Activated naive CD4-positive, alpha-beta T cell treated with anti-CD3 and anti-CD28 coated beads, Interleukin-2, amount 50 U/mL, for 72 hours (primary cell): ENCODE data around the gene ST3GAL3. TPM values are rescaled to one million over a fixed set of nuclear protein-coding genes. Genes with fewer than 3 reads are reported as not detected.
"Not testable (repeated sequence)": the region's sequence is repeated elsewhere in the genome, so short reads cannot be mapped to it uniquely, and the experiment has no call there.

ENCODE experiments used
- ATAC-seq, 2 donors: fragments of 150-1000 bp; cut with Tn5 transposase; 2 replicates each; pipeline ENCODE4 v1.10.0; 2021; ENCODE audit warnings: mild to moderate bottlenecking in 2 of 2, moderate library complexity in 2 of 2
- DNase-seq, 2 donors: peaks; one replicate each; pipeline ENCODE4 v3.0.0; 2021 to 2022; ENCODE audit warnings: low spot score in 2 of 2
- H3K27ac Mint-ChIP-seq, 2 donors: one replicate each; pipeline ENCODE4 v1.8.0; 2022; ENCODE audit warnings: mild to moderate bottlenecking in 2 of 2, mixed read lengths in 2 of 2
- H3K36me3 Mint-ChIP-seq, 2 donors: one replicate each; pipeline ENCODE4 v1.8.0; 2022; ENCODE audit warnings: mixed read lengths in 2 of 2
- H3K9me3 Mint-ChIP-seq, 2 donors: one replicate each; pipeline ENCODE4 v1.8.0; 2022; ENCODE audit warnings: mixed read lengths in 2 of 2
- total RNA-seq, 2 donors: library from RNA; stranded (reverse); gene quantifications; one replicate each; pipeline ENCODE4 v1.2.3, GENCODE V29; 2022

Gene ST3GAL3
- total RNA-seq, 2 donors from 2014 or later, result 21.8 to 22.3 TPM

DNA sequence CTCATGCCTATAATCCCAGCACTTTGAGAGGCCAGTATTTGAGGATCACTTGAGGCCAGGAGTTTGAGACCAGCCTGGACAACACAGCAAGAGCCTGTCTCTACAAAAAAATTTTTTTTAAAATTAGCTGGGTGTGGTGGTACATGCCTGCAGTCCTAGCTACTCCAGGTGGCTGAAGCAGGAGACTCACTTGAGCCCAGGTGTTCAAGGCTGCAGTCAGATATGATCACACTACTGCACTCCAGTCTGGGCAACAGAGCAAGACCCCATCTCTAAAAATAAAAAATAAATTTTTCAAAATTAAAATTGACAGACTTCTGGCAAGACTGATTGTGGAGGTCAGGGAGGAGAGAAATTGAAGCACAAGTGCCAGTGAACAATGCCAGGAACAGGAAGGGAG lies 60.8 kb downstream of the ST3GAL3 start:
- Mint-ChIP-seq H3K36me3 (peaks cover 0 to 4% of the 10 kb centered on the region in 2 donors), H3K27ac (no peak overlapping the region), H3K9me3 (no peaks in the 10 kb centered on the region)
- ATAC-seq (no peak), DNase-seq (no peak)

DNA sequence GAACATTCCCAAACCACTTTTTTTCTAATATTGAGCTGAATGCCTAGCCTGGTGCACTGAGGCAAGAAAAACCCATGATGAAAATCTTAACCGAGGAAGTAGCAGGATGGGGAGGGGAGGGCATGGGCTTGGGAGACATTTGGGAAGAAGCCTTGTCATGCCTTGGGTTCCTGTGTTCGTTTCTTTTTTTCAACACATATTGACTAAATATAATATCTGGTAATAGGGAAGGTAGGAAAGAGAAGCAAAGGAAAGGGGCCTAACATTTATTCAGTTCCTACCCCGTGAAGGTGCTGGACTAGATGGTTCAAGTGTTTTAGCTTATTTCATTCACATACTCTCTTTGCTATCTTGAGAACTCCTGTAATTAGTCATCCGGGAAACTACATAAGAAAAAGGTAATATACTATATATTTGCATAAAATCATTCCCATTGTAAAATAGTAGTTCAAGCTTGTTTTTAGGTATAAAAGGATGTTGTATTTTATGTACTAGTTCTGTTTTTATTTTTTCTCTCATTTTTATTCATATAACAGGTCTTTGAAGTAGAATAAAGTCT lies 62.1 kb downstream of the ST3GAL3 start:
- ATAC-seq, result no peak
- H3K36me3 Mint-ChIP-seq, result peaks cover 0 to 4% of the 10 kb centered on the region in 2 donors

DNA sequence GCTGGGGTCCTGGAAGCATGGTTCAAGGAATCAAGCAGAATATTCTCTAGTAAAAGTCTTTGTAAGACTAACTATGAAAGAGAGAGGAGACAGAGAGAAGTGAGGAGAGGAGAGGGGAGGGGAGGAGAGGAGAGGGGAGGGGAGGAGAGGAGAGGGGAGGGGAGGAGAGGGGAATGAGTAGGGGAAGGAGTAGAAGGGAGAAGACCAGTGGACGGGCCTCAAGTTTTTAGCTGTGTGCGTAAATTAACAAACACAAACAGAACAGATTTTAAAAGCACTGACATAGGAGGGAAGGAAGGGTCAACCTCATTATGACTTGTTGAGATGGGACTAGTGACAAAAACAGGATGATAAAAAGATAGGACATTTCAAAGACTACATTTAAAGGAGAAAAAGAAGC lies 62.8 kb downstream of the ST3GAL3 start:
- H3K27ac Mint-ChIP-seq, result no peak overlapping the region
- ATAC-seq (no peak), DNase-seq (no peak)
- no peaks in the 10 kb centered on the region for H3K9me3 Mint-ChIP-seq
- peaks cover 0 to 4% of the 10 kb centered on the region in 2 donors for H3K36me3 Mint-ChIP-seq

More for the DNA sequence above, 62.1 kb downstream of the ST3GAL3 start:
- Mint-ChIP-seq H3K27ac (no peak overlapping the region), H3K9me3 (no peaks in the 10 kb centered on the region)
- no peak for DNase-seq

DNA sequence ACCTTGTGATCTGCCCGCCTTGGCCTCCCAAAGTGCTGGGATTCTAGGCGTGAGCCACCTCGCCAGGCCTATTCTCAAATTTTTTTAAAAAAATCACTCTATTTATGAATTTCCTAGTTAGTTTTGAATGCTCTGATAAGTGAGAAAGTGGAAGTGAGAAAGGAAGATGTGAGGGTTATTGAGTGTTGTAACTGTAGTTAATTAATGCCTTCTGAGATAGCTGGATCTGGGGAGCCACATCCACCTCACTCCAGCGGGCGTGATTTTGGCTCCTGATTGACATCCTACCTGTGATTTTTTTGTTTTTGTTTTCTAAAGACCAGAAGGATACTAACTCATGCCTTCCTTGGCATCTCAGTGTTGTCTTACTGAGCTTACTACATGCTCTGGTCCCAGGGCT lies 65.6 kb downstream of the ST3GAL3 start:
- H3K9me3 Mint-ChIP-seq, result peaks cover 6% of the 10 kb centered on the region in 2 donors
- no peak overlapping the region for H3K27ac Mint-ChIP-seq
- H3K36me3 Mint-ChIP-seq, result peaks cover 9 to 17% of the 10 kb centered on the region in 2 donors
- DNase-seq, result no peak
- ATAC-seq, result no peak

DNA sequence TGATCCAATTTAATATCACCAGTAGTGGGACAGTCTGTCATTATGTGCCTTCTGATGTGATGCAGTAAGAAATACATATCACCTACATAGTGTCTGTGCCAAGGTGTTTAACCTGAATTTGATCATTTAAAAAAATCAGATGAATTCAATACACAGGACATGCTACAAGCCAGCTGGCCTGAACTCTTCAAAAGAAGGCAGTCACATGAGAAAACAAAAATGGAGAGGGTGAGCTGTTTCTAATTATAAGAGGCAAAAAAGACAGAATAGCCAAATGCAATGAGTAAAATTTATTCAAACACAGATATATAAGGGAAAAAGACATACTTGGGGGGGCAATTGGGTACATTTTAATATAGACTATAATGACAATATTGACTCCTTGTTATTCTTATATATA lies 66.5 kb downstream of the ST3GAL3 start:
- no peak for DNase-seq
- Mint-ChIP-seq H3K36me3 (peaks cover 9 to 17% of the 10 kb centered on the region in 2 donors), H3K27ac (no peak overlapping the region), H3K9me3 (peaks cover 6% of the 10 kb centered on the region in 2 donors)
- ATAC-seq, result no peak

DNA sequence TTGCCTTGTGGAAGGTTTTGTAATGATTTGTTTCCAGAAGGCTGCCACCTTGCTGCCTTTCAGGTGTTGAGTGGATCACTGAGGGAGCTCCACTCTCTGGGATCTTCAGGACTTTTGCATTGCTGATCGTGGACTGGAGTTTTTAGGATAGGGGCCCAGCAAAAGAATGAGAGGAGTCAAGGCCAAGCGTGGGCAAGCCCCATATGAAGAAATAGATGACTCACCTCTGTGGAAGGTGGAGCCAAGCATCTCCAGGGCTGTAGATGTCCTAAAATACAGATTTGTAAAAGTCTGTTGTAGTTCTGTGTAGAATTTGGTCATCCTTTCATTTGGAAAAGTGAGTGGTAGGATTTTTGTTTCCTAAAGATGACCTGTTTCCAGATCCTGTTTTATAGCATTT lies 67.0 kb downstream of the ST3GAL3 start:
- Mint-ChIP-seq H3K9me3 (peaks cover 7% of the 10 kb centered on the region in 2 donors), H3K36me3 (peaks cover 14 to 22% of the 10 kb centered on the region in 2 donors), H3K27ac (no peak overlapping the region)
- ATAC-seq (no peak), DNase-seq (no peak)

DNA sequence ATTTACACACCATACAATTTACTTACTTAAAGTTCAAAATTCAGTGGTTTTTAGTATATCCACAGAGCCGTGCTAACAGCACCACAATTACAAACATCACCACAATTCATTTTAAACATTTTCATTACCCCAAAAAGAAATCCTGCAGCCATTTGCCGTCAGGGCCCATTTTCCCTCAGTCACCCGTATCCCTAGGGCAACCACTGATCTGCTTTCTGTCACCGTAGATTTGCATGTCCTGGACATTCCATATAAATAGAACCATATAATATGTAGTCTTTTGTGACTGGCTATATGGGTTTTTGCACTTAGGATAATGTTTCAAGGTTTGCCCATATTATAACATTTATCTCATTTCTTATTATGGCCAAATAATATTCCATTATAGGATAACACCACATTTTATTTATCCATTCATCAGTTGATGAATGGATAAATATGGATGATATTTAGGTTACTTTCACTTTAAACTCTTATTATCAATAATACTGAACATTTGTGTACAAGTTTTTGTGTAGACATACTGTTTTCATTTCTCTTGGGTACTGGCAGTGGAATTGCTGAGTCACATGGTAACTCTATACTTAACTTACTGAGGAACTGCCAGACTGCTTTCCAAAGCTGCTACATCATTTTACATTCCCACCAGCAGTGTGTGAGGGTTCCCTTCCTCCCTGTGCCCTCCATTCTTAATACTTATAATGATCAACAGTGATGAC lies 68.9 kb downstream of the ST3GAL3 start:
- DNase-seq, result no peak
- no peak for ATAC-seq
- peaks cover 30 to 37% of the 10 kb centered on the region in 2 donors for H3K36me3 Mint-ChIP-seq
- no peak overlapping the region for H3K27ac Mint-ChIP-seq
- H3K9me3 Mint-ChIP-seq, result peaks cover 18 to 22% of the 10 kb centered on the region in 2 donors

DNA sequence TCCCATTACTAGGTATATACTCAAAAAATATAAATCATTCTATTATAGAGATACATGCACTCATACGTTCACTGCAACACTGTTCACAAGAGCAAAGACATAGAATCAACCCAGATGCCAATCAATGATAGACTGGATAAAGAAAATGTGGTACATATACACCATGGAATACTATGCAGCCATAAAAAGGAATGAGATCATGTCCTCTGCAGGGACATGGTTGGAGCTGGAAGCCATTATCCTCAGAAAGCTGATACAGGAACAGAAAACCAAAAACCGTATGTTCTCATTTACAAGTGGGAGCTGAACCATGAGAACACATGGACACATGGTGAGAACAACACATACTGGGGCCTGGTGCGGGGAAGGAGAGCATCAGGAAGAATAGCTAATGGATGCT lies 70.6 kb downstream of the ST3GAL3 start:
- not testable (repeated sequence) for DNase-seq, H3K27ac Mint-ChIP-seq, ATAC-seq
- Mint-ChIP-seq H3K9me3 (peaks cover 18 to 22% of the 10 kb centered on the region in 2 donors), H3K36me3 (peaks cover 31 to 34% of the 10 kb centered on the region in 2 donors)

DNA sequence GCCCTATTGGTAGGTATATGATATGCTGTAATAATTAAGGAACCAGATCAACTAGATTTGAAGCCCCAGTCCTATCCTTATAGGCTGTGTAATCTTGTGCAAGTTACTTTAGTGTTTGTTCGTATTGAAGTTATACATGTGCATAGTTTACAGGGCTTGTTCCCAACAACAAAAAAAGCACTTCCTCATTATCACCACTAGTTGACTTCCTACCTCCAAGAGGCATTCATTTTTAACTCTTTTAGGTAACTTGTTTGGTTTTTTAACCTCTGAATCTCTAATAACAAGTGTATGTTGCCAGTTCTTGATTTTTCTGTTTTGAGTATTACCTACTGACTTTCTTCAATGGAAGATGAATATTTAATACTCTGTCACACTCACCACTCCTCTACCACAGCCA lies 71.9 kb downstream of the ST3GAL3 start:
- Mint-ChIP-seq H3K9me3 (peaks cover 18 to 22% of the 10 kb centered on the region in 2 donors), H3K36me3 (peaks cover 31 to 34% of the 10 kb centered on the region in 2 donors), H3K27ac (no peak overlapping the region)
- ATAC-seq (no peak), DNase-seq (no peak)

DNA sequence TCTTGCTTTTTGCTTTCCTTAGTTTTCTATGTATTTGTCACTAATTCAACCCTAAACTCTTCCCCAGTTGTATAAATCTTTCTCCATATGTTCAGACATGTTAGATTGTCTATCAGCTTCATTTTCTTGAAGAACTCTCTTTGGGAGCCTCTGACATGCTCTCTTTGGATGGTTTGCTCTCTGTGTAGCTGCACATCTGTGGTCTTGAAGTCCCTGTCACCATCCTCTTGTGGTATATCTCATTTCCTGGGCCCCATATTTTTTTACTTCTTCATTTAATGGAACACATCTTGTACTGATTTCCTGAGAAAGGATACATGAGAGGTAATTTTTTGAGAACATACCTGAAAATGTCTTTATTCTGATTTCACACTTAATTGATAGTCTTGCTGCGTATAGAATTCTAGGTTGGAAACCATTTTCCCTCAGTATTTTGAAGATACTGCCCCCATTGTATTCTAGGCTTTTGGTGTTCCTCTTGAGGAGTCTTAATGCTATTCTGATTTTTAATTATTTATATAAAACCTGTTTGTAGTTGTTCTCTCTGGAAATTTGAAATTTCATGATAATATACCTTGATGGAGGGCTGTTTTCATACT lies 72.6 kb downstream of the ST3GAL3 start:
- Mint-ChIP-seq H3K36me3 (peaks cover 31 to 34% of the 10 kb centered on the region in 2 donors), H3K9me3 (peaks cover 18 to 22% of the 10 kb centered on the region in 2 donors), H3K27ac (no peak overlapping the region)
- ATAC-seq (no peak), DNase-seq (no peak)

DNA sequence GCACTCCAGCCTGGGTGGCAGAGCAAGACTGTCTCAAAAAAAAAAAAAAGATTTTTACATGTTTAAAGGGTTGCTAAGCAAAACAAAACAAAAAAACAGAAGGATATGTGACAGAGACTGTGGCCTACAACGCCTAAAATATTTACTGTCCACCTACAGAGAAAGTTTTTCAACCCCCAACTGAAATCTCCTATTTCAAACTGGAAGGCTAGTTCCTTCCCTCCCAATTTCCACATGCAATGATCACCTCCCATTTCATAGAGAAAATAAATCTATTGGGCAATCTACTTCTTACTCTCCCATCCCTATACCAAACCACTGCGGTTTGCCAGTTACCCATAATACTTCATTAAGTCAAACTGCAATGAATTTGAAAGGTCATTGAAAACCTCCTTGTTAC lies 74.2 kb downstream of the ST3GAL3 start:
- DNase-seq (no peak), ATAC-seq (no peak)
- H3K36me3 Mint-ChIP-seq, result peaks cover 31 to 33% of the 10 kb centered on the region in 2 donors
- no peak overlapping the region for H3K27ac Mint-ChIP-seq
- H3K9me3 Mint-ChIP-seq, result peaks cover 18 to 22% of the 10 kb centered on the region in 2 donors

DNA sequence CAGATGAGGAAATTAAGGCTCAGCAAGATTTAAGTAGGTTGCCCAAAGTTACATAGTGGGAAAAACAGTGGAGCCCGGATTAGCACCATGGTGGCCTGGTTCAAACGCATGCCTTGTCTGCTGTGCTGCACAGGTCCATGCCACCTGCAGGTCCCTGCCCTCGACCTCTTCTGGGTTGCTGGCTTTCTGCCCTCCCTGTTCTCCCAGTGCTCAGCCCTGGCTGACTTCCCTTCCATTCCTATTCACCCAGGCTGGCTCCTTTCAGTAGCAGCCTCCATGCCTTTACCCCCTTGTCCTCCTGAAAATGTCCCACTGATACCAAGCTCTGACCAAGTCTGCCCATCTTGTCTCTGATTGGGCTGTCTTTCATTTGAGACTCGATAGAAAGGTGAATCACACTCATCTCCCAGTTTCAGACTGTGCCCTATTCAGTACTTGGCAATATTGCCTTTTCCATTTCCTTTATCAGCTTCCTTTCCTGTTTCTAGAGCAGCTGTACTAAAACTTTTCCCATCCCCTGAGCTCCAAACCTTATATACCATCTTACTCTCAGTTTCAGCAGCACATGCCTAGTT lies 75.8 kb downstream of the ST3GAL3 start:
- no peak for DNase-seq
- Mint-ChIP-seq H3K36me3 (peaks cover 21% of the 10 kb centered on the region in 2 donors), H3K9me3 (peaks cover 12 to 17% of the 10 kb centered on the region in 2 donors), H3K27ac (peak overlapping the region; percentile 61 to 65)
- peak in 1 of 2 donors; percentile 20 for ATAC-seq

DNA sequence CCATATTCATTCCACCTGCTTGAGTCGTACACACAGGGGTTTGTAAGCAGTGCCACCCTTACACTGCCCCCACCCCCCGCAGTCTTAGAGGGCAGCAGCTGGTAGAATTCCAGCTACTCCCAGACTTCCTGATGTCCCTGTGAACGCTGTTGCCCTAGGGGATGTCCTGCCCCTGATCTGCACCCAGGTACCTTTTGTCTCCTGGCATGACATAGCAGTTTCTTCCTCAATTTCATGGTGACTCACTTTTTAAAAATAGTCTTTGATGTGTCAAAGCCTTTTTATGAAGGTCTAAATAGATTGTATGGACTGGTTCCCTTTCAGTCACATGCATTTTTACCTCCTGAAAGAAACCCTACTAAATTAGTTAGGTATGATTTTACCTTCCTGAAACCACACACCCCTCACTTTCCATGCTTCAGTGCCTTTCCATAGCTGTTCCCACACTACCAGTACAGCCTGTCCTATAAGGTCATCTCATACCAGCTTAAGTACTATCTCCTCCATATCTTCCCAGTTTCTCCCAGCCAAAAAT lies 76.4 kb downstream of the ST3GAL3 start:
- Mint-ChIP-seq H3K36me3 (peaks cover 21% of the 10 kb centered on the region in 2 donors), H3K27ac (peak overlapping the region; percentile 61 to 65), H3K9me3 (peaks cover 12 to 17% of the 10 kb centered on the region in 2 donors)
- DNase-seq (no peak), ATAC-seq (peak in 1 of 2 donors; percentile 26)

DNA sequence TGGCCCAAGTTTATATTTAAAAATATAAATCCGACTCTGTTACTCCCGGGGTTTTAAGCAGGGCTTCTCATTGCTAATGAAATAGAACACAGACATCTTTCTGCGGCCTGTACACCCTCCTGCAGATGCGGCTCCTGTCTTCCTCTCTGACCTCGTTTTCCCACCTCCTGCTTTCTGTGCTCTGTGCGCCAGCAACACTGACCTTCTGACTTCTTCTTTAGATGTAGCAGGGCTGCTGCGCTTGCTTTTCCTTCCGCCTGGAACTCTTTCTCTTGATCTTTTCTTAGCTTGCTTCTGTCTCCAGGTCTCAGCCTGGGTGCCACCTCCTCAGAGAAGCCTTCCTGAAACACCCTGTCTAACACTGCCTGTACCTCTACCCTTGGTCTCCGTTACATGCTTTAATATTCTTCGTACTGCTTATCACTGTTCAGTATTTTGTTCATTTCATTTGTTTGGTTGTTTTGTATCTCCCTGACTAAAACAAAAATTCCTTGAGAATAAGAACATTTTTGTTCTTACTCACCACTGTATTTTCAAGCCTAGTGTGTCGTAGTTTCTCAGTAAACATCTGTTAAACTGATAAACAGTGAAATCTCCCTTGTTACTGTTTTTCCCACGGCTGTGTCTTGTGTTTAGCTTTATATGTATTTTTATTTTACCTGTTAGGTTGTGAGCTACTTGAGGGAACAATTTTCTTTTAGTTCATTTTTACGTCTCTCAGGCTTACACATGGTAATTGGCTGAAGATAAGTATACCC lies 79.0 kb downstream of the ST3GAL3 start:
- no peaks in the 10 kb centered on the region for H3K36me3 Mint-ChIP-seq

DNA sequence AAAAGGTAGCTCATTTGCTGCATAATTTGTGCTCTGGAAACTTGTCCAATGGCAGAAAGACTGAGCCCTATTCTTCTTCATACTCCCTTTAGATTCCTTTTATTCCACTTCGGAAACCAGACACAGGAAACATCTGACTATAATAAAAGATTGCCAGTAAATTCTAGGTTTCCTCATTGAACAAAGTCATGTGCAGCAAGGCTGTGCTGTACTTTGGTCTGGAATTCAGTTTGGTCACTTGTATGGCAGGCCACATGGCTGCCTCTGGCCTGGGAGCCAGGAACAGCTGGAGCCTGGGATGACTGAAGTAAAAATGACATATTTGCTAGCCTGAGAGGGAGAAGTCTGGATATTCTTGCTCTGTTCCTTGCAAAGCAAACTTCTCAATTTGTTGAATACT lies 79.6 kb downstream of the ST3GAL3 start:
- H3K27ac Mint-ChIP-seq, result no peak overlapping the region
- no peak for ATAC-seq
- no peaks in the 10 kb centered on the region for H3K9me3 Mint-ChIP-seq
- H3K36me3 Mint-ChIP-seq, result no peaks in the 10 kb centered on the region
- DNase-seq, result no peak

More for the DNA sequence above, 79.0 kb downstream of the ST3GAL3 start:
- H3K9me3 Mint-ChIP-seq, result no peaks in the 10 kb centered on the region
- DNase-seq (no peak), ATAC-seq (no peak)
- no peak overlapping the region for H3K27ac Mint-ChIP-seq
